Adrenal gland (tissue), 5 donors: ENCODE data around the gene FHIT.

ENCODE experiments used
- POLR2A ChIP-seq, 2 donors: fragments of 450-650 bp; IDR thresholded peaks; one replicate each; pipeline ENCODE4 v1.6.1; 2017; ENCODE audit warnings: antibody characterized with exemption in 2 of 2, mild to moderate bottlenecking in 2 of 2, moderate library complexity in 1 of 2
- TF ChIP-seq, protein P1 (sequence below), 6 experiments: fragments of 450-650 bp in 4 of 6; fragments of 200-600 bp in 2 of 6; sonication (generic) in 1 of 6; IDR thresholded peaks; 1 replicate in 5 of 6; 2 replicates in 1 of 6; pipeline versions ENCODE4 v1.5.1 to v1.8.0; 2016 to 2021; ENCODE audit warnings: antibody characterized with exemption in 6 of 6, mild to moderate bottlenecking in 2 of 6, moderate library complexity in 1 of 6
- donor health status: DM: no; HTN: no; CAD: no.

DNA sequence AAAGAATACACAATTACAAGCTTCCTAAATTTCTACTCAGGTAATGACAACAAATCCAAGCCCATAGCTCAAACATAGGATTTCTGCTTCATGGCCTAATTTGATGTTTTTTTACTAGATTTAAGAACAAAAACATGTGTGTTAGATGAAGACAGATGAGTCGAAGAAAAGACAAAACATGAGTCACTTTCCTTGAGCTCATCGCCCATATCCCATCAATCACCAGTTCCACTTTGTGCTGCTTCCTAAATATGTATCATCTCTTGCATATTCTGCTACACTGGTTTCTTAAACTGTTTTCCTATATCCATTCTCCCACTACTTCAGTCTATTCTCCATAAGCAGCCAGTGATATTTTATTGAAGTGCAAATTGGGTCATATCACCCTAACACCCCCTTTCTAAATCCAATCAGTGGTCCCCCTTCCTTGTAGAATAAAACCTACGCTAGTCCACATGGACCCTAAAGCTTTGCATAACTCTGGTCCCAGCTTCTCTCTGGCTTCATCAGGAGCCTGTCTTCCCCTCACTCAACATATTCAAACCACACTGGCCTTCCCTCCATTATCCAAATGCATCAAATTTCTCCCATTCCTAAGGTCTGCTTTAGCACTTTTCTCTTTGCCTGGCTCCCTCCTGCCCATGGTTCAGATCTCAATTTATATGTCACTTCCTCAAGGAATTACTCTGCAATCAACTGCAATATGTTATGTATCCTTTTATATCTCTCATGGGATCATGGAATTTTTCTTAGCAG, 1033.9 kb downstream of the FHIT start:
- TF ChIP-seq, protein P1, sequence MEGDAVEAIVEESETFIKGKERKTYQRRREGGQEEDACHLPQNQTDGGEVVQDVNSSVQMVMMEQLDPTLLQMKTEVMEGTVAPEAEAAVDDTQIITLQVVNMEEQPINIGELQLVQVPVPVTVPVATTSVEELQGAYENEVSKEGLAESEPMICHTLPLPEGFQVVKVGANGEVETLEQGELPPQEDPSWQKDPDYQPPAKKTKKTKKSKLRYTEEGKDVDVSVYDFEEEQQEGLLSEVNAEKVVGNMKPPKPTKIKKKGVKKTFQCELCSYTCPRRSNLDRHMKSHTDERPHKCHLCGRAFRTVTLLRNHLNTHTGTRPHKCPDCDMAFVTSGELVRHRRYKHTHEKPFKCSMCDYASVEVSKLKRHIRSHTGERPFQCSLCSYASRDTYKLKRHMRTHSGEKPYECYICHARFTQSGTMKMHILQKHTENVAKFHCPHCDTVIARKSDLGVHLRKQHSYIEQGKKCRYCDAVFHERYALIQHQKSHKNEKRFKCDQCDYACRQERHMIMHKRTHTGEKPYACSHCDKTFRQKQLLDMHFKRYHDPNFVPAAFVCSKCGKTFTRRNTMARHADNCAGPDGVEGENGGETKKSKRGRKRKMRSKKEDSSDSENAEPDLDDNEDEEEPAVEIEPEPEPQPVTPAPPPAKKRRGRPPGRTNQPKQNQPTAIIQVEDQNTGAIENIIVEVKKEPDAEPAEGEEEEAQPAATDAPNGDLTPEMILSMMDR (IDR thresholded peaks at IDR 0.05), result no peak
- TF ChIP-seq POLR2A (IDR thresholded peaks at IDR 0.05), result no peak
